OCI-LY1 (cell line): ENCODE results near the gene GPBP1L1.
A peak's percentile ranks its signal among the peaks of the same experiment; 100 is the strongest.
"Not testable (repeated sequence)": the region's sequence is repeated elsewhere in the genome, so short reads cannot be mapped to it uniquely, and the experiment has no call there.

ENCODE experiments used
- H2AFZ ChIP-seq: fragments of 200-600 bp; sonication (generic), shearing (Covaris generic); 2 replicates; pipeline ENCODE4 v1.6.0; 2014; ENCODE audit warnings: antibody characterized with exemption, mild to moderate bottlenecking, low read length
- H3F3A ChIP-seq: fragments of 200-600 bp; sonication (generic), shearing (Covaris generic); 2 replicates; pipeline ENCODE4 v1.6.0; 2014; ENCODE audit warnings: mild to moderate bottlenecking, antibody characterized with exemption, low read length, moderate library complexity; ENCODE audit not compliant: insufficient read depth
- H3K27ac ChIP-seq: fragments of 200-600 bp; sonication (generic); 2 replicates; pipeline ENCODE4 v1.5.1; 2014; ENCODE audit warnings: low read length, mixed run types, mild to moderate bottlenecking, low read depth; ENCODE audit not compliant: poor library complexity, severe bottlenecking
- H3K27me3 ChIP-seq: fragments of 200-600 bp; sonication (generic); 2 replicates; pipeline ENCODE4 v1.6.0; 2014; ENCODE audit warnings: antibody characterized with exemption, mild to moderate bottlenecking, low read length, moderate library complexity; ENCODE audit not compliant: insufficient read depth
- H3K36me3 ChIP-seq: fragments of 200-600 bp; sonication (generic); 2 replicates; pipeline ENCODE4 v1.6.1; 2014; ENCODE audit warnings: mild to moderate bottlenecking, antibody characterized with exemption, low read length, moderate library complexity, mixed read lengths; ENCODE audit not compliant: insufficient read depth
- H3K4me1 ChIP-seq: fragments of 200-600 bp; sonication (generic); 2 replicates; pipeline ENCODE4 v1.5.1; 2014; ENCODE audit warnings: mild to moderate bottlenecking, low read length, moderate library complexity; ENCODE audit not compliant: insufficient read depth, severe bottlenecking
- H3K4me2 ChIP-seq: fragments of 200-600 bp; sonication (generic), shearing (Covaris generic); 2 replicates; pipeline ENCODE4 v1.6.1; 2014; ENCODE audit warnings: low read length
- H3K4me3 ChIP-seq: fragments of 200-600 bp; sonication (generic); 2 replicates; pipeline ENCODE4 v1.5.1; 2014; ENCODE audit warnings: low read length, low read depth, mild to moderate bottlenecking, mixed read lengths; ENCODE audit not compliant: poor library complexity, severe bottlenecking
- H3K79me2 ChIP-seq: fragments of 200-600 bp; shearing (Covaris generic); 2 replicates; pipeline ENCODE4 v1.6.1; 2016; ENCODE audit warnings: mixed run types, low read length, mixed read lengths; ENCODE audit not compliant: insufficient read depth
- H3K9ac ChIP-seq: fragments of 200-600 bp; sonication (generic), shearing (Covaris generic); 2 replicates; pipeline ENCODE4 v1.6.1; 2014; ENCODE audit warnings: mild to moderate bottlenecking, low read length, mixed read lengths
- H3K9me2 ChIP-seq: fragments of 200-600 bp; sonication (generic), shearing (Covaris generic); 2 replicates; pipeline ENCODE4 v1.6.1; 2014; ENCODE audit warnings: low read depth, mild to moderate bottlenecking, low read length, mixed read lengths
- H3K9me3 ChIP-seq: fragments of 200-600 bp; shearing (Covaris generic); 2 replicates; pipeline ENCODE4 v1.6.1; 2014; ENCODE audit warnings: low read length, mixed read lengths
- H4K20me1 ChIP-seq: fragments of 200-600 bp; sonication (generic), shearing (Covaris generic); 2 replicates; pipeline ENCODE4 v1.6.0; 2016; ENCODE audit warnings: mild to moderate bottlenecking, low read length; ENCODE audit not compliant: insufficient read depth
- EZH2 ChIP-seq: fragments of 200-600 bp; sonication (generic), shearing (Covaris generic); IDR thresholded peaks from 2 replicates; pipeline ENCODE4 v1.8.0; 2017; ENCODE audit warnings: borderline replicate concordance, mixed run types, mild to moderate bottlenecking, antibody characterized with exemption, low read length, moderate library complexity, mixed read lengths
- TF ChIP-seq, protein P1 (sequence below): fragments of 200-600 bp; sonication (generic), shearing (Covaris generic); IDR thresholded peaks from 2 replicates; pipeline ENCODE4 v1.5.1; 2017; ENCODE audit warnings: mild to moderate bottlenecking, antibody characterized with exemption, low read length, moderate library complexity, mixed read lengths

Gene GPBP1L1

DNA sequence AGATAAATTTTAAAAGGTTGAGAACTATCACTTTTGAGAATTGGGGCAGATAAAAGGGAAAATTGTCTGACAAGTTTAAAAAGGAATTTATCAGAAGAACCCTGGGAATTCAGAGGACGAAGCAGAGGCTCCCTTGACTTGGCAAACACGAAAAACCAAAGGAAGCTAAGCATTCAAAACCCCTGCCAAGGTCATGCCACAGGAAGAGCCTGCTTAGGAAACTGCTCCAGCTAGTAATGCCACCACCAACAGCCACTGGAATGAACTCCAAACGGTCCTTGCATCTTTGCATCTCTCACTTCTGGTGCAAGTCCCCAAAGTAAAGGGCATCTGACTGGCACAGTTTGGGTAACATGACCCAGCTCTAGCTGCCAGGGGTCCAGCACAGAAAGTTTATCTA, 7.2 kb downstream of the GPBP1L1 start:
- no peaks in the 10 kb centered on the region for H4K20me1 ChIP-seq
- no peak overlapping the region for H2AFZ ChIP-seq
- H3K4me3 ChIP-seq, result no peak overlapping the region
- no peak for TF ChIP-seq EZH2
- TF ChIP-seq, protein P1, sequence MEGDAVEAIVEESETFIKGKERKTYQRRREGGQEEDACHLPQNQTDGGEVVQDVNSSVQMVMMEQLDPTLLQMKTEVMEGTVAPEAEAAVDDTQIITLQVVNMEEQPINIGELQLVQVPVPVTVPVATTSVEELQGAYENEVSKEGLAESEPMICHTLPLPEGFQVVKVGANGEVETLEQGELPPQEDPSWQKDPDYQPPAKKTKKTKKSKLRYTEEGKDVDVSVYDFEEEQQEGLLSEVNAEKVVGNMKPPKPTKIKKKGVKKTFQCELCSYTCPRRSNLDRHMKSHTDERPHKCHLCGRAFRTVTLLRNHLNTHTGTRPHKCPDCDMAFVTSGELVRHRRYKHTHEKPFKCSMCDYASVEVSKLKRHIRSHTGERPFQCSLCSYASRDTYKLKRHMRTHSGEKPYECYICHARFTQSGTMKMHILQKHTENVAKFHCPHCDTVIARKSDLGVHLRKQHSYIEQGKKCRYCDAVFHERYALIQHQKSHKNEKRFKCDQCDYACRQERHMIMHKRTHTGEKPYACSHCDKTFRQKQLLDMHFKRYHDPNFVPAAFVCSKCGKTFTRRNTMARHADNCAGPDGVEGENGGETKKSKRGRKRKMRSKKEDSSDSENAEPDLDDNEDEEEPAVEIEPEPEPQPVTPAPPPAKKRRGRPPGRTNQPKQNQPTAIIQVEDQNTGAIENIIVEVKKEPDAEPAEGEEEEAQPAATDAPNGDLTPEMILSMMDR, result no peak
- no peak overlapping the region for H3K27ac ChIP-seq
- peaks cover 98% of the 10 kb centered on the region for H3K79me2 ChIP-seq
- H3F3A ChIP-seq, result no peaks in the 10 kb centered on the region
- H3K9me3 ChIP-seq, result no peaks in the 10 kb centered on the region
- H3K36me3 ChIP-seq, result peaks cover 10% of the 10 kb centered on the region; the same call in 1 of the 2 replicates
- H3K27me3 ChIP-seq, result no peaks in the 10 kb centered on the region
- peaks cover 63% of the 10 kb centered on the region for H3K4me1 ChIP-seq
- no peaks in the 10 kb centered on the region for H3K9me2 ChIP-seq
- no peak overlapping the region for H3K9ac ChIP-seq
- peak overlapping the region; percentile 23; the same call in 1 of the 2 replicates for H3K4me2 ChIP-seq

DNA sequence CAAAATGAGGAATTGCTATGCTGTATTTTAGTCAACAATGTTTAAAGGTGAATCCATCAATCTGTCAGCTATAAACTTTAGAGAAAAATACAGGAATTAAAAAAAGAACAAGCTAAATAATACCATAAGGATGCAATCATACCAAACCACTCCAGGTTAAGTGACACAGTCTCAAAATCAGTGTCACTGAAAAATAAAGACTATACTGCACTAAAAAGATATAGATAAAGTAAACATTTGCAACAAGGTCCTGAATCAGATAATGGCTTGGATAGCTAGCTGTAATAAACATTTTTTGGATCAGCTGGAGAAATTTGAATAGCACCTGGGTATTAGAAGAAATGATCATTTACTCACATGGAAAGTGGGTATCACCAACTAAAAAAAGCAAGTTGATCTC, 7.8 kb downstream of the GPBP1L1 start:
- H3K36me3 ChIP-seq, result peaks cover 14% of the 10 kb centered on the region; the same call in 1 of the 2 replicates
- no peaks in the 10 kb centered on the region for H4K20me1 ChIP-seq
- no peak overlapping the region for H2AFZ ChIP-seq
- no peaks in the 10 kb centered on the region for H3F3A ChIP-seq
- H3K4me1 ChIP-seq, result peaks cover 57% of the 10 kb centered on the region
- H3K27me3 ChIP-seq, result no peaks in the 10 kb centered on the region
- H3K9ac ChIP-seq, result no peak overlapping the region
- TF ChIP-seq EZH2, result no peak
- TF ChIP-seq, protein P1, result no peak
- peaks cover 98% of the 10 kb centered on the region for H3K79me2 ChIP-seq
- H3K9me3 ChIP-seq, result no peaks in the 10 kb centered on the region
- H3K4me3 ChIP-seq, result no peak overlapping the region
- H3K4me2 ChIP-seq, result no peak overlapping the region
- no peak overlapping the region for H3K27ac ChIP-seq
- H3K9me2 ChIP-seq, result no peaks in the 10 kb centered on the region

DNA sequence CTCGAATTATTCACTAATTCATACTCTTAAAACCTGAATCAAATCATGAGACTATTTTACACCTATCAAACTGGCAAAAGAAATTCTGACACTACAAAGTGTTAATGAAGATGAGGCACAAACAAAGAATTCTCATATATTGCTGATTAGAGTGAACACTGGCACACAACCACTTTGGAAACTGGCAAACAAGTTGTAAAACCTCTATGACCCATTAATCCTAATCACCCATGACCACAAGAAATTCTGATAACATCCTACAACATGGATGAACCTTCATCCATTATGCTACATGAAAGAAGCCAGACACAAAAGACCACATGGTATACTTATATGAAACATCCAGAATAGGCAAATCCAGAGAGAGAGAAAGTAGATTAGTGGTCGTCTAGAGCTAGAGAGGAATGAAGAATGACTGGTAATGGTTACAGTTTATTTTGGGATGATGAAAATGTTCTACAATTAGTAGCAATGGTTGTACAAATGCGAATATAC, 8.5 kb downstream of the GPBP1L1 start:
- Histone ChIP-seq H3K4me1 (peaks cover 50% of the 10 kb centered on the region), H3K9ac (no peak overlapping the region), H3K27ac (no peak overlapping the region), H4K20me1 (no peaks in the 10 kb centered on the region), H3K27me3 (no peaks in the 10 kb centered on the region), H3K4me2 (no peak overlapping the region), H3K4me3 (no peak overlapping the region), H3F3A (no peaks in the 10 kb centered on the region), H3K79me2 (peaks cover 98% of the 10 kb centered on the region), H2AFZ (no peak overlapping the region), H3K9me2 (no peaks in the 10 kb centered on the region), H3K36me3 (peaks cover 15% of the 10 kb centered on the region; the same call in 1 of the 2 replicates), H3K9me3 (no peaks in the 10 kb centered on the region)
- TF ChIP-seq, protein P1, result no peak
- TF ChIP-seq EZH2, result no peak

DNA sequence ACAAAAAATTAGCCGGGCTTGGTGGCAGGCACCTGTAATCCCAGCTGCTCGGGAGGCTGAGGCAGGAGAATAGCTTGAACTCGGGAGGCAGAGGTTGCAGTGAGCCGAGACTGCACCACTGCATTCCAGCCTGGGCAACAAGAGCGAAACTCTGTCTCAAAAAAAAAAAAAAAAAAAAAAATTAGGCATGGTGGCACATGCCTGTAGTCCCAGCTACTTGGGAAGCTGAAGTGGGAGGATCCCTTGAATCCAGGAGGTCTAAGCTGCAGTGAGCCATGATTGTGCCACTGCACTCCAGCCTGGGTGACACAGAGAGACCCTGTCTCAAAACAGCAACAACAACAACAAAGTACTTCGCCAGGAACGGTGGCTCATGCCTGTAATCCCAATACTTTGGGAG, 9.8 kb downstream of the GPBP1L1 start:
- H4K20me1 ChIP-seq, H3K9me3 ChIP-seq, H3K9ac ChIP-seq, H3K4me3 ChIP-seq, H3K9me2 ChIP-seq, H3K27ac ChIP-seq, H3F3A ChIP-seq, H3K4me2 ChIP-seq, H3K27me3 ChIP-seq, H2AFZ ChIP-seq: not testable (repeated sequence)
- H3K79me2 ChIP-seq, result peaks cover 98% of the 10 kb centered on the region
- H3K36me3 ChIP-seq, result peaks cover 15% of the 10 kb centered on the region; the same call in 1 of the 2 replicates
- H3K4me1 ChIP-seq, result peaks cover 37% of the 10 kb centered on the region
